ENCODE results near the gene RAD23B.
"Not testable (repeated sequence)": the region's sequence is repeated elsewhere in the genome, so short reads cannot be mapped to it uniquely, and the experiment has no call there.

Gene RAD23B

GRCh38 chr9:107282759-107283622, at the start of gene RAD23B:
Gene RAD23B, plus strand, starts transcription at chr9:107283279. Its CDS starts 351 bp downstream, at chr9:107283630.
- DNase-seq, result peak; percentile 99

DNA sequence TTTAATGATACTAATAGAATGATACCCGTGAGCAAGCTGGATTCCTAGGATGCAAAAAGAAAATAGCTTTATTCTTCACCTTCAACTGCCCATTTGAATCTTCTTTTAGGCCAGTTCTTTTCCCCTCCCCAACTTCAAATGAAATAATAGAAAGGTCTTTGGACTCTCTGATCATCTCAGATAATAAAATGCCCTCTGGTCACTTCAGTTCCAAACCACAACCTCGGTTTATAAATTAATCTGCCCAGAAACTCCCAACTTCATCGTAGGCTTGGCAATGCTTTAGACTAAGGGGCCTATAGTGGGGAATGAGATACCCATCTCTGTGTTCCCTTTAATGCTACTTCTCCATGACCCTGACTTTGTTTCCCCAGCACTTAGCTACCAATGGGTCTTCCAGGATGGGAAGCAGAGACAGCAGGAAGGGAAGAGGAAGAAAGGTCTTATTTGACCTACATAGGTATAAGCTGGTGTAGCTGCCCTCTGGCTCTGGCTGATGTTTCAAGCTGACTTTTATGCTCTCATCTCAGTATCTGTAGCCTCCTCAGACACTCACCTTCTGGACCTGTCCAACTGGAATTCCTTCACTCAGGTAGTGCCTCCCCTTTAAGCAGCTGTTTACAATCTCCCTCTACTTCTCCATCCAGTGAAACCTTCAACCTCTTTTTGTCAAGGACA, 47.2 kb upstream of the RAD23B start:
- DNase-seq, result no peak

DNA sequence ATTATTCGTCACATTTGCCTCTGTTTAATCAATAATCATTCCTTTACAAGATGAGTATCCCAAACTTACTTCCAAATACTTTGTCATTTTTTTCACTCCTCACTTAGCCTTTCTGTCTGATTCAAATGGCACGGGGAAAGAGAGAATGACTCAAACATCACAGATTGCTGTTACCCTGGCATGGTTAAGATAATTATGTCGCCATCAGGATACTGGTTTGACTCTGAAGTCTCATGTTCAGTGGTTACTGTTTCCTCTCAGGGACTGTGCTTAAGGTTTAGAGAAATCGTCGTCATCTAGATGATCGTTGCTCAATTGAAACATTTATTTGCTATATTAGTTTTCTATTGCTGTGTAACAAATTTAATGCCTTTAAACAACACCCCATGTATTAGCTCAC, 45.2 kb upstream of the RAD23B start:
- DNase-seq, result no peak

- DNase-seq, result no peak
Measured at GRCh38 chr9:107239474-107239873, 43.6 kb upstream of the RAD23B start.

- no peak for DNase-seq
Measured at GRCh38 chr9:107240260-107240659, 42.8 kb upstream of the RAD23B start.

DNA sequence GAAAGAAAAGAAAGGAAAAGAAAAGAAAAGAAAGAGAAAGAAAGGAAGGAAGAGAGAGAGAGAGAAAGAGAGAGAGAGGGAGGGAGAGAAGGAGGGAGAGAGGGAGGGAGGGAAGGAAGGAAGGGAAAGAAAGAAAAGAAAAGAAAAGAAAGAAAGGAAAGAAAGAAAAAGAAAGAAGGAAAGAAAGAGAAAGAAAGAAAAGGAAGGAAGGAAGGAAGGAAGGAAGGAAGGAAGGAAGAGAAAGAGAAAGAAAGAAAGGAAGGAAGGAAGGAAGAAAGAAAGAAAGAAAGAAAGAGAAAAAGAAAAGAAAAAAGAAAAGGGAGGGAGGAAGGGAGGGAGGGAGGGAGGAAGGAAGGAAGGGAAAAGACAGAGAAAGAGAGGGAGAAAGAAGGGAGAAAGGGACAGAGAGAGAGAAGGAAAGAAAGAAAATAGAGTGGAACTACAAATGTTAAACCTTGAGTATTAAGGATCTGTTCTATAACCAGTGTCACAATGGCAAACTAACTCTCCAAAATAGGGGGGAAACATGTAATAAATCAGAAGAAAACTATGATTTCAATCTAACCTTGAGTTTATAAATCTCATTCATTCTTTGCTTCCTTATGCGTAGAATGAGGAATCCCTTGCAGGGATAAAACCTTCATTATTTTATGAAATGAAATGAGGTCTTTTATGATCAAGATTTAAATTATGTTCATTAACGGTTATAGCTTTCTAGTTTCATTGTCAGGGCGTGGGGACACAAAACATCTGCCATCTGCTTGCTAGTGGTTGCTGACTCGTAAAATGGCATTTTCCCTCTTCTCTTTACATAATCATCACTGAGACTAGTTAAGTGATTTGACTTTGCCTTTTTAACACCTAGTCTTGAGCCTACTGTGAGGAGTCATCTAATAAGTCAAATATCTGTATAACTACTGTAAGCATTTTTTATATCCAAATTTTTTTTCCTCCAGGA, 40.7 kb upstream of the RAD23B start:
- no peak for DNase-seq

DNA sequence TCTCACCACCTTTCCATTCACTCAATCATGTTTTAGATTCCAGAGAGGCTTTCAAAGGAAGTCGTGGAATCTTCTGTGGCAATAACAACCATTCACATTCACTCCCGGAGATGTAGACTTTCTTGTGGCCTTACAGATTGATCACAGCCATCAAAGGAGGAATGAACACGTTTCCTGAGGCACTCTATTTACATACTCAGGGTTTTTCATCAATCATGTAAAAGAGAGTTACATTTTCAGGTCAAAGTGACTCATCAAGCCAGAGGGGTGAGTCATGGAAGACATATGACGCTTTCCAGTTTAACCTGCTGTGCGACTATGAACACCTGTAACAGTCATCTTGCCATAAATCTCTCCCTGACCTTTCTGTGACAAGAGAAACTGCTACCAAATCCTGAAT, 39.3 kb upstream of the RAD23B start:
- peak; percentile 15 to 44 for DNase-seq

- DNase-seq, result no peak
Measured at GRCh38 chr9:107246259-107247254, 36.5 kb upstream of the RAD23B start.

DNA sequence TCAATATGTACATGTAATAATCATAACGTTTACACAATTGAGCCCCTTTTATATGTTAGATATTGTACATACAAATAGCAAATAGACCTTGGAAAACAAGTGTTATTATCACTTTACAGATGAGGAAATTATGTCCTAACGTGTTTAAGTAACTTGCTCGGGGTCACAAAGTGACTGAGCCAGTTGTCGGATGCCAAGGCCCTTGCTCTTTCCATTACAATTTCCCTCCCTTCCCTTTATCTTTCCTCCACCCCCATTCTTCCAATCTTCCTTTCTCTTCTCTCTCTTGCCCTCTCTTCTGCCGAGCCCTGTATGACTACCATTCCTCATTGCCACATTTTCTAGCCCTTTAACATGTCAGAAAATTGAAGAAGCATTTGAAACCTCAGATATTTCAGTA, 34.4 kb upstream of the RAD23B start:
- no peak for DNase-seq

- no peak for DNase-seq
Measured at GRCh38 chr9:107249131-107249533, 33.9 kb upstream of the RAD23B start.

DNA sequence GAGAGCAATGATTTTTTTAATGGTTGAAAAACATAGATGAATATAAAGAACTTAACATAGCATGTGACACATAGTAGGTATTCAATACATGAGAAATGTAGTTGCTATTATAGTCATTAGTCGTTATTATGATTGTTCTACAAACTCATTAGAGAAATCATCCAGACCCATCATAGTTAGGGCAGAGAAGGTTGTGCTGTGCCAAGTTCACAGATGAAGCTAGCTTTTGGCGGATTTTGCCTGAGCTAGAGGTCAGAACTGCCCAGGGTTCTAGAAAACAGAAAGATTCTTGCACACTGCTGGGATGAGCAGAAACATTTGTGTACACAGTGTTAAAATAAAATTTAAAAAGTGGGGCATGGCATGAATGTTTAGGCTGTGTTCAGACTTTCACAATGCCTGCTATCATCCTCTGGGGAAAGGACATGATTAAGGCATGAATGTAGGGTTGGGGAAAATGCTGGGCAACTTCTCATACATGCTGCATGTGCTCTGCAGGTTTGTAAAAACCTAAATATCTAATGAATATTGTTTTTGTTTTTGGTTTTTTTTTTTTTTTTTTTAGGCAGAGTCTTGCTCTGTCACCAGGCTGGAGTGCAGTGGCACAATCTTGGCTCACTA, 33.3 kb upstream of the RAD23B start:
- no peak for DNase-seq

- DNase-seq, result no peak
Measured at GRCh38 chr9:107251756-107252322, 31.2 kb upstream of the RAD23B start.

- no peak for DNase-seq
Measured at GRCh38 chr9:107258919-107259318, 24.2 kb upstream of the RAD23B start.

DNA sequence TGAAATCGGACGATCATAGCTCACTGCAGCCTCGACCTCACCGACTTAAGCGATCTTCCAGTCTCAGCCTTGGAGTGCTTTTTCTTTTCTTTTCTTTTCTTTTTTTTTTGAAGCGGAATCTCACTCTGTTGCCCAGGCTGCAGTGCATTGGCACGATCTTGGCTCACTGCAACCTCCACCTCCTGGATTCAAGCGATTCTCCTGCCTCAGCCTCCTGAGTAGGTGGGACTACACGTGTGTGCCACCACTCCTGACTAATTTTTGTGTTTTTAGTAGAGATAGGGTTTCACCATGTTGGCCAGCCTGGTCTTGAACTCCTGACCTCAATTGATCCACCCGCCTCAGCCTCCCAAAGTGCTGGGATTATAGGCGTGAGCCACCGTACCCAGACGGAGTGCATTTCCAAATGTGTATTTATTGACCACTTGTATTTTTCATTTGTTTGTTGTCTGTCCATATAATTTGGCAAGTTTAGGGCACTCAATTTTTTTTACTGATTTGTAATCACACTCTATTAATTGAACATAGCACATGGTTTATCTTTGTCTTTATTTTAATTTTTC, 23.2 kb upstream of the RAD23B start:
- DNase-seq, result not testable (repeated sequence)

- no peak for DNase-seq
Measured at GRCh38 chr9:107260437-107261081, 22.5 kb upstream of the RAD23B start.

GRCh38 chr9:107261106-107261505, 22.0 kb upstream of the RAD23B start:
- DNase-seq, result no peak

DNA sequence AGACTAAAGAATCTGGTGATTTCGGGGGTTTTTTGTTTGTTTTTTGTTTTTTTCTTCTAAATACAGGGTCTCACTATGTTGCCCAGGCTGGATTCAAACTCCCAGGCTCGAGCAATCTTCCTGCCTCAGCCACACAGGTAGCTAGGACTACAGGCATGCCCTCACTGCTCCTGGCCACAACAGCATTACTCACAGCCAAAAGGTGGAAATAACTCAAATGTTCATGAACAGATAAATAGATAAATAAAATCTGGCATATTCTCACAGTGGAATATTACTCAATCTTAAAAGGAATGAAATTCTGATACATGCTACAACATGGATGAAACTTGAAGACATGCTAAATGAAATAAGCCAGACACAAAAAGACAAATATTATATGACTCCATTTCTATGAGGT, 19.8 kb upstream of the RAD23B start:
- no peak for DNase-seq

DNA sequence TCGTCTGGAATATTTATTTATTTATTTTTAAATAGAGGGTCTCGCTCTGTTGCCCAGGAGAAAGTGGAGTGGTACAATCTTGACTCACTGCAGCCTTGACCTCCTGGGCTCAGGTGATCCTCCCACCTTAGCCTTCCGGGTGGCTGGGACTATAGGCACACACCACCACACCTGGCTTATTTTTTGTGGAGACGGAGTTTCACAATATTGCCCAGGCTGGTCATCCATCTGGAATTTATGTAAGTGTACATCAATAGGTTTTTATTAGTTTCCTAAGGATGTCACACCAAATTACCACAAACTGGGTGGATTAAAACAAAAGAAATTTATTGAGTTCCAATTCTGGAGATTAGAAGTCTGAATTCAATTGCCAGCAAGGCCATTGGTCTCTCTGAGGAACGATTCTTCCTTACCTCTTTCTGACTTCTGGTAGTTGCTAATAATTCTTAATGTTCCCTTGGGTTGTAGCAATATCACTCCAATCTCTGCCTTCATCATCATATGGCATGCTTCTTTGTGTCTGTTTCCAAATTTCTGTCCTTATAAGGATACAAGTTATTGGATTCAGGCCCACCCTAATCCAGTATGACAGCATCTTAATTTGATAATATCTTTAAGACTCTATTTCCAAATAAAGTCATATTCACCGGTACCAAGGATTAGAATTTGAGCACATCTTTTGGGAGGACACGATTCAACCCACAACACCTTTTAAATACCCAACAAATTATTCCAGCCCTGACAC, 16.3 kb upstream of the RAD23B start:
- no peak for DNase-seq

DNA sequence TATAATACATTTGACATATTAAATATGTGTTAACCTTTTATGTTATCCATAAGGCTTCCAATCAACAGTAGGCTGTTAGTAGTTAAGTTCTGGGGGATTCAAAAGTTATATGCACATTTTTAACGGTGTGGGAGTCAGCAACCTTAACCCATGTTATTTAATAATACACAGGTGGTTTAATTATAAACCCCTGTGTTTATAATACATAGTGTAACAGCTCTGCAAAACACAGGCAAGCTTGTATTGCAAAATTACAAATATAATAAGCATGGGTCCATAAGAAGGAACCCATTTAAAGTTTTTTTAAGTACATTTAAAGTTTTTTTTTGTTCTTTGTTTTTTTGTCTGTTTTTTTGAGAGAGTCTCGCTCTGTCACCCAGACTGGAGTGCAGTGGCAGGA, 14.5 kb upstream of the RAD23B start:
- DNase-seq, result no peak

All from stimulated activated CD4-positive, alpha-beta T cell treated with anti-CD3 and anti-CD28 coated beads, Interleukin-2, amount 100 ng/mL, for 24 hours (primary cell).